ENCODE data around the gene RASSF3. TPM values are rescaled to one million over a fixed set of nuclear protein-coding genes. Genes with fewer than 3 reads are reported as not detected.

Gene RASSF3
- total RNA-seq, result 18.1 and 19.0 TPM in 2 replicates
- long read RNA-seq, result 0 reads

- H3K36me3 Mint-ChIP-seq (ENCODE audit: low read depth), result peaks cover 5% of the 10 kb centered on the region
- no peaks in the 10 kb centered on the region for H3K9me3 Mint-ChIP-seq
- peak; percentile 62 for DNase-seq (ENCODE audit: low read depth, low spot score)
- H3K27me3 Mint-ChIP-seq (ENCODE audit: low read depth), result no peaks in the 10 kb centered on the region
- peak within 1 kb of the TSS; percentile 96 for H3K4me3 Mint-ChIP-seq
- no peak for TF ChIP-seq CTCF (conservative IDR thresholded peaks at IDR 0.05)
- H3K4me1 Mint-ChIP-seq, result peaks cover 39% of the 10 kb centered on the region
- H3K27ac Mint-ChIP-seq (ENCODE audit: unreplicated experiment), result peak within 1 kb of the TSS; percentile 93
Measured at GRCh38 chr12:64610079-64610659, at the start of gene RASSF3. TSS of gene RASSF3 (plus strand) at chr12:64610495. CDS start at chr12:64610633, 138 bp downstream.

GRCh38 chr12:64561302-64562136, 48.8 kb upstream of the RASSF3 start:
- Mint-ChIP-seq H3K9me3 (no peaks in the 10 kb centered on the region), H3K27me3 (ENCODE audit: low read depth) (no peaks in the 10 kb centered on the region), H3K36me3 (ENCODE audit: low read depth) (no peaks in the 10 kb centered on the region), H3K4me1 (peaks cover 13% of the 10 kb centered on the region), H3K4me3 (no peak overlapping the region), H3K27ac (ENCODE audit: unreplicated experiment) (peak overlapping the region; percentile 31)
- no peak for TF ChIP-seq CTCF (conservative IDR thresholded peaks at IDR 0.05)
- no peak for DNase-seq (ENCODE audit: low read depth, low spot score)

- no peak for TF ChIP-seq CTCF (conservative IDR thresholded peaks at IDR 0.05)
- peaks cover 5% of the 10 kb centered on the region for H3K4me1 Mint-ChIP-seq
Measured at GRCh38 chr12:64566122-64566521, 44.2 kb upstream of the RASSF3 start.

GRCh38 chr12:64566831-64567517, 43.3 kb upstream of the RASSF3 start:
- Mint-ChIP-seq H3K4me1 (no peaks in the 10 kb centered on the region), H3K27ac (ENCODE audit: unreplicated experiment) (no peak overlapping the region), H3K9me3 (no peaks in the 10 kb centered on the region), H3K36me3 (ENCODE audit: low read depth) (no peaks in the 10 kb centered on the region), H3K27me3 (ENCODE audit: low read depth) (no peaks in the 10 kb centered on the region), H3K4me3 (no peak overlapping the region)
- DNase-seq (ENCODE audit: low read depth, low spot score), result no peak
- no peak for TF ChIP-seq CTCF (conservative IDR thresholded peaks at IDR 0.05)

More at GRCh38 chr12:64566122-64566521, 44.2 kb upstream of the RASSF3 start:
- H3K9me3 Mint-ChIP-seq, result no peaks in the 10 kb centered on the region
- H3K36me3 Mint-ChIP-seq (ENCODE audit: low read depth), result no peaks in the 10 kb centered on the region
- H3K27ac Mint-ChIP-seq (ENCODE audit: unreplicated experiment), result no peak overlapping the region
- H3K4me3 Mint-ChIP-seq, result no peak overlapping the region
- no peak for DNase-seq (ENCODE audit: low read depth, low spot score)
- no peaks in the 10 kb centered on the region for H3K27me3 Mint-ChIP-seq (ENCODE audit: low read depth)

- H3K4me3 Mint-ChIP-seq, result no peak overlapping the region
- TF ChIP-seq CTCF (conservative IDR thresholded peaks at IDR 0.05), result no peak
- H3K9me3 Mint-ChIP-seq, result peaks cover 3% of the 10 kb centered on the region
- H3K4me1 Mint-ChIP-seq, result no peaks in the 10 kb centered on the region
- no peaks in the 10 kb centered on the region for H3K27me3 Mint-ChIP-seq (ENCODE audit: low read depth)
- no peak for DNase-seq (ENCODE audit: low read depth, low spot score)
- no peak overlapping the region for H3K27ac Mint-ChIP-seq (ENCODE audit: unreplicated experiment)
- no peaks in the 10 kb centered on the region for H3K36me3 Mint-ChIP-seq (ENCODE audit: low read depth)
Measured at GRCh38 chr12:64567570-64567969, 42.7 kb upstream of the RASSF3 start.
